Kasumi-1 (cell line): Measurements from ENCODE around the gene CYTIP.
"Not testable (repeated sequence)": the region's sequence is repeated elsewhere in the genome, so short reads cannot be mapped to it uniquely, and the experiment has no call there.

ENCODE experiments used
- DNase-seq, 2 experiments: peaks; one replicate each; lab custom pipeline; 2025; lab: John Stamatoyannopoulos, UW

The CYTIP gene

DNA sequence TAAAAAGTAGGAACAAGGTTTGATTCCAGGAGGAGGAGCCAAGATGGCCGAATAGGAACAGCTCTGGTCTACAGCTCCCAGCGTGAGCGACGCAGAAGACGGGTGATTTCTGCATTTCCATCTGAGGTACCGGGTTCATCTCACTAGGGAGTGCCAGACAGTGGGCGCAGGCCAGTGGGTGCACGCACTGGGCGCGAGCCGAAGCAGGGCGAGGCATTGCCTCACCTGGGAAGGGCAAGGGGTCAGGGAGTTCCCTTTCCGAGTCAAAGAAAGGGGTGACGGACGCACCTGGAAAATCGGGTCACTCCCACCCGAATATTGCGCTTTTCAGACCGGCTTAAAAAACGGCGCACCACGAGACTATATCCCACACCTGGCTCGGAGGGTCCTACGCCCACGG is 75.4 kb downstream of the CYTIP start:
- DNase-seq: not testable (repeated sequence)

DNA sequence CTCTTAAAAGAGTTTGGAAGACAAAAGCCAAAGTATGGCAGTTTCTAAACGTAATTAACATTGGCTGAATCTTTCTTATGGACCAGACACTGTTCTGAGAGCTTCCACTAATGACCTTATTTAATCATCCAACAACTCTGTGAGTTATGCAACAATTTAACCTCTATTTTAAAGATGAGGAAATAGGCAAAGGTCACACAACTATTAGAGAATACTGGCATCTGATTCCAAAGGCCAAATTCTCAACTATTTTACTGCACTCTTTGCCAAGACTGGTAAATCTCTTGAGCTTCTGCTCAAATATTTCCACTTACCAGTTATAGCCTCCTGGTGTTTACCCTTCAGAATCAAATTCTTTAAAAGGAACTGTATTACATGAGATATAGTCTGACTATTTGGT is 76.2 kb downstream of the CYTIP start:
- DNase-seq: no peak
